ENCODE data around the gene ARHGEF28. TPM values are rescaled to one million over a fixed set of nuclear protein-coding genes. Genes with fewer than 3 reads are reported as not detected.

ARHGEF28 gene
- total RNA-seq, 1 experiment from 2014 or later: 0.57 TPM

GRCh38 chr5:73587923-73588322 is 38.1 kb upstream of the ARHGEF28 start:
- H3K79me1 ChIP-seq (ENCODE audit: insufficient read depth, low read depth, low read length, poor library complexity, severe bottlenecking): no peaks in the 10 kb centered on the region
- Mint-ChIP-seq H3K27me3 (ENCODE audit: low read depth) (no peaks in the 10 kb centered on the region), H3K4me3 (no peak overlapping the region), H3K27ac (no peak overlapping the region), H3K36me3 (ENCODE audit: insufficient read depth in 1 of 3, low read depth in 3 of 3) (peaks cover 0 to 2% (median 0%) of the 10 kb centered on the region in 3 experiments; a peak in 1 of 7 replicates), H3K9me3 (no peaks in the 10 kb centered on the region), H3K4me1 (no peaks in the 10 kb centered on the region)
- no peaks in the 10 kb centered on the region for H3K4me1 ChIP-seq (ENCODE audit: insufficient read depth, low read length)
- no peak overlapping the region for H3K4me2 ChIP-seq (ENCODE audit: insufficient read depth, insufficient read length, low read length)
- no peak for DNase-seq
- H3T11ph ChIP-seq (ENCODE audit: low read length): no peak overlapping the region
- no peak overlapping the region for H3K4ac ChIP-seq (ENCODE audit: low read depth, low read length)
- H3K9me3 ChIP-seq (ENCODE audit: control insufficient read depth, low read depth, low read length): no peaks in the 10 kb centered on the region
- no peak overlapping the region for H3K27ac ChIP-seq (ENCODE audit: insufficient read length, low read depth, low read length)
- H3K9ac ChIP-seq (ENCODE audit: extremely low read depth, insufficient read length, low read length): no peak overlapping the region
- H3K56ac ChIP-seq (ENCODE audit: insufficient read length, low read depth, low read length): no peak overlapping the region
- H4K5ac ChIP-seq (ENCODE audit: insufficient read length, low read depth, low read length): no peak overlapping the region
- no peak overlapping the region for H2BK15ac ChIP-seq (ENCODE audit: low read depth, low read length)
- H2AK5ac ChIP-seq (ENCODE audit: insufficient read length, low read length): no peak overlapping the region
- no peak overlapping the region for H2BK120ac ChIP-seq (ENCODE audit: low read depth, low read length, poor library complexity, severe bottlenecking)
- peak overlapping the region; percentile 51; the same call in 1 of the 2 replicates for H3K14ac ChIP-seq (ENCODE audit: insufficient read depth, low read length)
- no peaks in the 10 kb centered on the region for H3K27me3 ChIP-seq (ENCODE audit: insufficient read depth, low read length)
- no peak overlapping the region for H4K8ac ChIP-seq (replicated peaks; ENCODE audit: insufficient read length, low read depth, low read length)
- whole genome bisulfite sequencing (ENCODE audit: extremely low coverage, insufficient read length, low lambda C conversion rate): no CpG with 5 or more reads among the region's 1 CpG
- no peak overlapping the region for H3K18ac ChIP-seq (ENCODE audit: insufficient read length, low read depth, low read length)
- no peaks in the 10 kb centered on the region for H4K20me1 ChIP-seq (ENCODE audit: control insufficient read depth, insufficient read depth, insufficient read length)
- H3K79me2 ChIP-seq (ENCODE audit: insufficient read depth, low read length): no peaks in the 10 kb centered on the region
- no peak overlapping the region for H2BK5ac ChIP-seq (ENCODE audit: insufficient read length, low read length)
- no peaks in the 10 kb centered on the region for H3K23me2 ChIP-seq (ENCODE audit: insufficient read length, low read depth, low read length, poor library complexity, severe bottlenecking)
- no peak overlapping the region for H2AFZ ChIP-seq (ENCODE audit: low read length)
- no peak overlapping the region for H3K23ac ChIP-seq (ENCODE audit: insufficient read length, low read depth, low read length)
- H2BK20ac ChIP-seq (ENCODE audit: low read depth, low read length, poor library complexity, severe bottlenecking): no peak overlapping the region
- no peak overlapping the region for H4K91ac ChIP-seq (ENCODE audit: insufficient read length, low read depth, low read length)
- TF ChIP-seq CTCF (conservative IDR thresholded peaks at IDR 0.05): no peak
- H2BK12ac ChIP-seq (ENCODE audit: insufficient read length, low read depth, low read length): no peak overlapping the region
